Mammary epithelial cell (primary cell): ENCODE data around the gene QSER1.

Experiments
- EZH2 ChIP-seq: IDR thresholded peaks from 2 replicates; pipeline ENCODE4 v1.6.1; 2012; ENCODE audit warnings: low read length, inconsistent platforms, borderline replicate concordance
- TF ChIP-seq, protein P1 (sequence below), 2 donors: IDR thresholded peaks in 1 of 2; conservative IDR thresholded peaks in 1 of 2; 2 replicates each; pipeline ENCODE4 v1.5.1; 2011 to 2012; ENCODE audit warnings: inconsistent platforms in 2 of 2, low read length in 2 of 2, mild to moderate bottlenecking in 2 of 2, control low read depth in 1 of 2, low read depth in 1 of 2; ENCODE audit not compliant: insufficient read depth in 1 of 2; ENCODE audit errors: extremely low read depth in 1 of 2

DNA sequence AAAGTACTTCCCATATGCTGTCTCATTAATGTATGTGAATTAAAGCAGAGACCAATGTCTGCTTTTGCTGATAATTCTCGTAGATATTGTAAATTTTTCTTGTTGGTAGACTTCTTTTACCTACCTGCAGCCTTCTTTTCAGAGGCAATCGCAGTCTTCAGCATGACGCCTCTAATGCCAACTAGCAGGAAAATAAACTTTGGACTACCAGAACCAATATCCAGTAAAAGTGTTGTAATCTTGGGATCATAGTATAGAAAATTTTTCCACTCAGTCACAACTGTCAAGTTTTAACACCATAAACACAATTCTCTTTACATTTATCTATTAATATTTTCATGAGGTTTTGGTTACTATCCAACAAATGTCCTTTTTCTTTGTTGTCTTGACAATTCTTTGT is 125.4 kb downstream of the QSER1 start:
- TF ChIP-seq, protein P1, sequence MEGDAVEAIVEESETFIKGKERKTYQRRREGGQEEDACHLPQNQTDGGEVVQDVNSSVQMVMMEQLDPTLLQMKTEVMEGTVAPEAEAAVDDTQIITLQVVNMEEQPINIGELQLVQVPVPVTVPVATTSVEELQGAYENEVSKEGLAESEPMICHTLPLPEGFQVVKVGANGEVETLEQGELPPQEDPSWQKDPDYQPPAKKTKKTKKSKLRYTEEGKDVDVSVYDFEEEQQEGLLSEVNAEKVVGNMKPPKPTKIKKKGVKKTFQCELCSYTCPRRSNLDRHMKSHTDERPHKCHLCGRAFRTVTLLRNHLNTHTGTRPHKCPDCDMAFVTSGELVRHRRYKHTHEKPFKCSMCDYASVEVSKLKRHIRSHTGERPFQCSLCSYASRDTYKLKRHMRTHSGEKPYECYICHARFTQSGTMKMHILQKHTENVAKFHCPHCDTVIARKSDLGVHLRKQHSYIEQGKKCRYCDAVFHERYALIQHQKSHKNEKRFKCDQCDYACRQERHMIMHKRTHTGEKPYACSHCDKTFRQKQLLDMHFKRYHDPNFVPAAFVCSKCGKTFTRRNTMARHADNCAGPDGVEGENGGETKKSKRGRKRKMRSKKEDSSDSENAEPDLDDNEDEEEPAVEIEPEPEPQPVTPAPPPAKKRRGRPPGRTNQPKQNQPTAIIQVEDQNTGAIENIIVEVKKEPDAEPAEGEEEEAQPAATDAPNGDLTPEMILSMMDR (conservative IDR thresholded peaks at IDR 0.05 in 1 of 2, IDR thresholded peaks at IDR 0.05 in 1 of 2; ENCODE audit: extremely low read depth in 1 of 2, insufficient read depth in 1 of 2, low read depth in 1 of 2, low read length in 2 of 2) = no peak
- no peak for TF ChIP-seq EZH2
